NCI-H526 treated with DMSO at 0.1 percent for 48 hours (cell line): ENCODE measurements around the gene RGS19.

Experiments used
- DNase-seq: peaks from one replicate; lab custom pipeline; 2025; lab: John Stamatoyannopoulos, UW

RGS19 gene

DNA sequence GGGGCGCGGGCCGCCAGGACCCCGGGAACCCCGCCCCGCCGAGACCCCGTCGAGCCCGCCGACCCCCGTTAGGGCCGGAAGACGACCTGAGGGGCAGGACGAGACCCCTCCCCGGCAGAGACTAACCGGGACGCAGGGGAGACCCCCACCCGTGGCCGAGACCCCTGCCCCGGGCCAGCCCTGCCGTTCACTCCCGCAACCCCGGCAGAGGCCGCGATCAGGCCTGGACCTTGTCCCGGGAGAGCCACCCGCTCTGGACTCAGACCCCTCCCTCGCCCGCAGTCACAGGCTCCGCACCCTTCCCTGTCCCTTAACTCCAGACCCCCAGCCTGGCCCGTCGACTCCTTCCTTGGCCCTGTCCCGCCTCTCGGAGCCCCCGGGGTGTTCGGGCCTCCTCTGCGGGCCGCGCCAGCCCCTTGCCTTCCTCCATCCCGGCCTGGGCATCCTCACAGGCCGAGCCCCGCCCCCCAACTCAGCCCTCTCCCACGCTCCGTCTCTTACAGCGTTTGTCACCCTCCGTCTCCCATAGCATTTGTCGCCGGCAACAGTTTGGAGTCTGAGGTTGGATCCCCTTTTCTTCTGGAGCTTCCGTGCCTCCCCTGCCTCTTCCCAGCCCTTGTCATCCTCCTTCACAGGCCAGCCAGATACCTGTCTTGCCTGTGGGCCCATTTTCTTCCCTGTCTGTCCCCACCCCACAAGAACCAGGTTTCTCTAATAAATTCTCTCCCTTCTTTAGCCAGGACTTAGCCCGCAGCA, 15.8 kb downstream of the RGS19 start:
- DNase-seq: no peak

DNA sequence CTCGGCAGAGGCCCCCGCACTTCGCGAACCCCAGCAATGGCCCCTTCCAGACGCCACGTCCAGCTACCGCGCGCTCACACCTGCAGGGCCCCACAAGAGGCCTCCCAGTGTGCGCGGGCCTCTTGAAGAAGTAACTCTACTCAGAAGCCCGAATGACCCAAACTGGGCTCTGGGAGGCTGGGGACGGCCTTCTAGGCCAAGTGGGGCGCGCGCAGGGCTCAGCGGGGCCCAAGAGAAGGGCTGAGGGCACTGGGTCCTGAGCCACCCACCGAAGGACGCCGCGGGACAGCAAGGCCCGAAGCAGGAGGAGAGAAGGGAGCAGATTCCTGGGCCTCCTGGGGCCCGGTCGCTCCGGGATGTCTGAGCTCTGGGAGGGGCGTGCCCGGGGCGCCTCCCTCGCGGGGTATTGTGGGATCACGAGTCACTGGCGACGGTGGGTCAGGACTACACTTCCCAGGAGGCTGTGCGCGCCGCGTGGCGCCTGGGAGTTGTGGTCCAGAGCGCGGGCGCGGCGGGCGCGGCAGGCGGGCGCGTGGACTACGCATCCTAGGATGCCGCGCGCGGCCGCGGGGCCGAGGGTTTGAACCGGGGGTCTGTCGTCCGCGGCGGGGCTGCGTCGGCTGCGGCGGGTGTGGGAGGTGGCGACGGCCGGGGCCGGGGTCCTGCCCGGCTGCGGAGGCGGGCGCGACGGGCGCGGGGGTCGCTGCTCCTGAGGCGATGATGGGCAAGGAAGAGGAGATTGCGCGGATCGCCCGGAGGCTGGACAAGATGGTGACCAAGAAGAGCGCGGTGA, 16.5 kb downstream of the RGS19 start, which contains the start of gene TCEA2:
Gene TCEA2, plus strand, starts transcription at position 603 of the 793 bp plus-strand sequence. Its CDS starts 115 bp downstream, at position 718.
- peak; percentile 93 for DNase-seq

DNA sequence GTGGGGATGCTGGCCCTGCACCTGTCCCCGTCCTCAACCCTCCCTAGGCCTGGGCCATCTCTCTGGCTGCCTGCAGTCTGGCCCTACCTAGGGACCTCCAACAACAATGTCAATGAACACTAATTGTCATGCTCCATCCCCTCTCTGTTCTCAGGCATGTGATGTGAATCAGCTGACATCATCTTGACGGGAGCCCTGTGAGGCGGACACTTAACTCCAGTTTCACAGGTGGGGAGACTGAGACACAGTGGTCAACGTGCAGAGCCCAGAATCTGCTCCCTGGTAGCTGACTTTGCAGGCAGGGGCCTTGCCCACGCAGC, 17.1 kb downstream of the RGS19 start:
- DNase-seq: no peak

DNA sequence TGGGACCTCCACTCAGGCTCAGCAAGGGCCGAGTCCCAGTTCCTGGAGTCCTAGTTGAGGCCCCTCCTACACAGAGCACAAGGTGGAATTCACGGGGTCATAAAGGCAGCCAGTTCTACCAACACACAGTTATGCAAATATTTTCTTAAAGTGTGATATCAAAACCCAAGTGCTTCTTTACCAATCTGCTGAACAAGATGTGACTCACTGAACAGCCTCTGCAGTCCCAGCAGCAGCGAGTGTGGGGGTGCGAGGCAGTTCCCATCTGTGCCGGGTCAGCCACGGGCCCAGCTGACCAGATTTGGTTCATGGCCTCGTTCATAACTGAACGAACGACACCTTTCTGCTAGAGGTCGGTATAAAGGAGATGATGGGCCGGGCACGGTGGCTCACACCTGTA, 20.8 kb downstream of the RGS19 start:
- no peak for DNase-seq

DNA sequence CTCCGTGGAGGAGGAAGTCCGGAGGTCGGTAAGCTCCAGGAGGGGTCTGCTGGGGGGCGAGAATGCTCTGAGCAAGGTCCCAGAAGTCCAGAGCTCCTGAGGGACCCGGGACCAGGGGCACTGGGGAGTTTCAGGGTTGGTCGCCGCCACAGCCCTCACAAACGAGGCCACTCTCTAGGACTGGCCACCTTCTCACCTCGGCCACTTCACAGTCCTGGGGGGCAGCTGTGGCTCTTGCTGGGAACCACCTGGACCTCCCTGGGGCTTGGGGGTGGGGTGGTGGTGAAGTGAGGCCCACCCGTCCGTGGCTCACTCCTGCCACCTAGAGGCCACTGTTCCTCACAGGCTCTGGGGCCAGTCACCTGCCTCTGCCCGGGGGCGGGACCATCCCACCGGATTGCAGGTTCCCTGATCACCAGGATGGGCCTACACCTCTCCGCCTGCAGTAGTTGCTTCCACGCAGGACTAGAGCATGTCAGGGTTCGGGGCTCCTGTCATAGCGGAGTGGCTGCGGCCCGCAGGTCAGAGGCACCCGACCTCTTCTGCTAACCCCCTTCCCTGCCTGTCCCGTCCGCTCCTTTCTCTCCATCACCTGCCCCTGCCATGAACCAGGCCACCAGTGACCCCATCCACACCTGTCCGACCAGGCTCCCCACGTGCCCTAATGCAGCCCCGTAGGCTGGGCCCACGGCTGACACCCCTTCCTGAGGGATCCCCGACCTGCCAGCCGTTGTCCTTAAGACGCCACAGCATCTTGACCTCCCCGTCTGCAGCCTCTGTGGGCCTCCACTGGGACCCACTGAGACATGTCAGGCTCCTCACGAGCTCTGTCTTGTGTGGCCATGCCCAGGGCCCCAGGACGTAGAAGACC, 21.5 kb downstream of the RGS19 start:
- DNase-seq: peak; percentile 27

DNA sequence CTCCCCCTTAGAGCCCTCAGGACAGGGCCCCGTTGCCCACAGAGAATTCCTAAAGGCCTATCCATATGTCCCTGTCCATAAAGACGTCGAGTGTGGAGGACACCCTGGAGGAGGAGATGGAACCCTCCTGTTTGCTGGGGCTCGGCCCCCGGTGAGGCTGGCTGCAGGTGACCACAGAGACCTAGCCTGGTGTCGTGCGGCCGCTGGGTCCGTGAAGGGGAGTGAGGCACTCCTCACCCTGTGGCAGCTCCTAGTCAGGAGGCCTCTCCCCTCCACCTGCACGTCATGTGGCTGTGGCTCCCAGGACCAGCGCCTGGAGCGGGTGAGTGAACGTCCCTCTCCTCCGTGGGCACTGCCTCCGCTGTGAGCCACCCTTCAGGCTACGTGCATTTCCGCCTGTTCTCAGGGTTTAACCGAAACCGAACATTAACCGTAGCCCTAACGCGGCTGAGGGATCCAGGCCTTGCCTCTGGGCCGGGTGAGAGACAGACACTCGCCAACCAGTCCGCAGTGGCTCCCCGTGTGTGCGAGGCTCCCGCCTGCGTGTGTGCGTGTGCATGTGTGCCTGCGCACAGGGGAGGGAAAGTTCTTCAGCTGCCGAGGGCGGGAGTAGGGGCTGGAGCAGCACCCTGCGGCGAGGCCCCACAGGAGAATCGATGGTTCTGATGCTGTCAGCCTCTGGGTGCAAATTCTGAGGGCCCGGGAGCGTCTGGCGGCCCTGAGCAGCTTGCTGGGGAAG, 22.3 kb downstream of the RGS19 start:
- no peak for DNase-seq

DNA sequence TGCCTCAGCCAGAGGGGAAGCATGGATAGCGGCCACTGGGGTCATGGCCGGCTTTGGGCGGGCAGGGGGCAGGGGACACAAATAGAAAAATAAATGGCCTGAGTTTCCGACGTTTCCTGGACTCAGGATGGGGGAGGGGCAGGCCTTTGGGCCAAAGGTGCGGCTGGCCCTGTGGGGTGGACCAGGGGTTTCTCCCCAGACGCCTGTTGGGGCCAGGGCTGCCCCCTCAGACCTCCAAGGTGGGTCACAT, 22.8 kb downstream of the RGS19 start:
- no peak for DNase-seq

DNA sequence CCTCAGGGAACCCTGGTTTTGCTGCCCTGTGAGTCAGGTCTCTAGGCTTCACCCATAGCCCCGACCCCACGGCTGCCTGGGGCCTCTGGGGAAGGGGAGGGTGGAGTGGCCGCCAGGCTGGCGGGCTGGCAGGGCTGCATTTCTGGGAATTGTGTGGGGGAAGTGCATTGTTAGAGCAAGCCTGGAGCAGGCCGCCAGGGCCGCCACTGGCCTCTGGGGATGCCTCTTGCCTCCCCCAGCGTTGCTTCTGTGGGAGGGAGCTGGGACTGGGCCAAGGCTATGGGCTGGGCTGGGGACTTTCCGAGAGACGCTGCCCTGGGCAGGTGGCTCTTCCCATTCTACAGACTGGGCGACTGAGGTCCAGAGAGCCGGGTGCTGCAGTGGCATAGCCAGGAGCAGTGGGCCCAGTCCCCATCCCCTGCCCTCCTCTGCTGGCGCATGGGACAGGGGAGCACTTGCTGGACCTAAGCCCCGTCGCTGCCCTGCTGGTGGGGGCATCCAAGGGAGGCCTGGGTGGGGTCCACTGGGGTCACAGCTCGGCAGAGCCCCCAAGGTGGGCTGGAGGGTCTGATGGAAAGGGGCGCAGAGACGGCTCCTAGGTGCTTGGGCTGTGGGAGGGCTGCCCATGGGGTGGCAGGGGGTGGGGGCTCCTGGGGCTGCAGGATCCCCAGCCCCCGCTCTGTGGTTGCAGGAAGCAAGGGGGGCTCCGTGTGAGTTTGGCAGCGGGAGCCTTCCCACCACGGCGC, 23.3 kb downstream of the RGS19 start:
- no peak for DNase-seq

DNA sequence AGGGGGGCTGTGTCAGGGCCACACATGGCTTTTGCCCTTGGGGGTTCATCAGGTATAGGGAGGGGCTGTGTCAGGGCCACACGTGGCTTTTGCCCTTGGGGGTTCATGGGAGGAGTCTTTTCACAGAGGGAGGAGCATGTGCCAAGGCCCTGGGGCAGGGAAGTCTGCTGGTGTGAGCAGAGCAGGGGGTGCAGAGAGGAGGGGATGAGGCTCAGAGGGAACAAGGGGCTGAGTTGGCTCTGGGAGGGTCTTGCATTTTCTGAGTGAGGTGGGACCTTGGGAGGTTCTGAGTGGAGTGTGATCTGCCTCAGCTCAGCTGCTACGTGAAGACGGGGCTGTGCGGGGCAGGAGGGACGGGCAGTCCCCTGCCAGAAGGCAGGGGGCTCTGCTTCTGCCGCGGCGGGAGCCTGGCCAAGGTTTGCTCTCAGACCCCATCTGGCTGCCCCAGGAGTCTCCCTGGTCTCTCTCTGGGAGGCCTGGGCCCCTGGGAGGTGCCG, 23.9 kb downstream of the RGS19 start:
- DNase-seq: no peak

DNA sequence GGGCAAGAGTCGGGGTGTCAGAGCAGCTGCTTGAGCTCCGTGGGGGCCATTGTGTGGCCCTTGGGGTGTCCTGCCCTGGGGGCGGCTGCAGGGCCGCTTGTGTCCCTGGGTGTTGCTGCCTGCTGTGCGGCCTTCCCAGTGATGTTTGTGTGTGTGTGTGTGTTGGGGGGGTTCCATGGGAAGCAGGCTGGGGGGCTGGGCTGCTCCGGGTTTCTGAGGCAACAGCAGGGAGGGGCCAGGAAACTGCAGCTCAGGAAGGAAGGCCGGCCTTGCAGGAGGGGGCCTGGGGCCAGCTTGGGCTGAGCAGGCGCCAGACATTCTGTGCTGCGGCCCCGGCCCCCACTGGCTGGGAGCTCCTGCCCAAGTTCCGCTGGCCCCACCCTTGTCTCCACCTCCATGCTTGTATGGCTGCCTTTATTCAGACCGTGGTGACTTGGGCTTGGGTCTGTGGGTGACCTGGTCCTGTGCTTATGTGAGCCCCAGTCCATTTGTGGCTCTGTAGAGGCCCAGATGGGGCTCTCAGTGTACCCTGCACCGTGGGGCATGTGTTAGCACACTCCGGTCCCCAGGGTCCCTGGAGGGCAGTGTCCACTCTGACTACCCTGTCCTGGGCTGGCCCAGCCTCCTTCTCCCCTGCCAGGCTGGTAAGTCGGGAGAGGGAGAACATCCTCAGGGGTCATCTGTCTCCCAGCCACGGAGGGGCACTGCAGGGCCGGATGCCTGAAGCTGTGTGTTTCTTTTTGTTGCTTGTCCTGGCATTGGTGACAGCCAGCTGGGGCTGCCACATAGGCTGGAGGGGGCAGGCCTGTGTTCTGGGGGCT, 25.3 kb downstream of the RGS19 start:
- DNase-seq: no peak

DNA sequence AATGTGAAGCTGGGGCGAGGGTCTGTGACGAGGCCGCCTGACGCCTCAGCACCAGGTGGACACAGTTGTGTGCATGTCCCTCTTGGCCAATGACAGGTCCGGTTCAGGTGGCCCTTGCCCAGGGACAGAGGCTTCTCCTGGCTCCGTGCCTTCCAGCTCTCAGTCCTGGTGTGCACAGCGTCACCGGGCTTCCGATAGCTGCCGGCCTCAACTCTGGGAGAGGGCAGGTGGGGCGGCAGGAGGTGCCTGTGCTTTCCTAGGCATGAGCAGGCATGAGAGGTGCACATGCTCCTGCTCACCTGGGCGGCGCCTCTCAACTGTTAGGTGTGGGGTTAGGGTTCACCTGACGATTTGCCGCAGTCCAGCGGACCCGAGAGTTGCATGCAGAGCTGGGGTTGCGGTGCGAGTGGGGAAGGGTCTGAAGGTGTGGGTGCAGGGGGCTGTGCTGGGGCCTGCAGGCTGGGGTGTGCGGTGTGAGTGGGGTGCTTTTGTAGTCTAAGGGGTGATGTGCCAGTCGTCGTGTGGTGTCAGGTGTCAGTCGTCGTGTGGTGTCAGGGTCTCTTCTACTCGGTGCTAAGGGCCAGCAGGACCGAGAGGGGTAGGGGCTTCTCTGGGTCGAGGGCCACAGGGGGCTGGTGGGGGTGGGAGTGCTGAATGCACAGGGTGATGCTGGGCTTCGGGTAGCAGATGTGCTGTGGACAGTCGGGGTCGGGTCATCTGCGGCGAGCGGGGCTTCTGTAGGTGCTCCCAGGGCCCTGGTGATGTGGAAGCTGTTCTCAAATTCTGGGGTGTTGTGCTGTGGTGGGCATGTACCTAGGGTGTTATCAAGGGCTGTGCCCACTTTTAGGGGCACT, 26.1 kb downstream of the RGS19 start:
- DNase-seq: no peak

DNA sequence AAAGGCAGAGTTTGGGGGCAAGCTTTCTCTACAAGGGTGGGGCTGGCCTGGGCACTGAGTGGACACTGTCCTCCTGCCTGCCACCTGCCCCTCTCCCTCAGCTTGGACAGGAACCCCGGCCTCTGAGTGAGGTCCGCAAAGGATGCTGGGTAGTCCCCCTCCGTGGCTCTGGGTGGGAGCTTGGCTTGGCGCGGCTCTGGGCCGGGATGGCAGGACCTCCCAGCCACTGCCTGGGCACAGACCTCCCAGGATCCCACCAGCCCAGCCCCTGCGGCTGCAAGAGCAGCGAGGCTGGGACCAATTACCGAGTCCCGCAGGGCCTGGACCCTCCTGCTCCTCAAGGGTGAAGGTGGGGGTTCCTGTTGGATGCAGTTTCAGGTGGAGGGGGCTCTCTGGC, 27.0 kb downstream of the RGS19 start:
- no peak for DNase-seq

DNA sequence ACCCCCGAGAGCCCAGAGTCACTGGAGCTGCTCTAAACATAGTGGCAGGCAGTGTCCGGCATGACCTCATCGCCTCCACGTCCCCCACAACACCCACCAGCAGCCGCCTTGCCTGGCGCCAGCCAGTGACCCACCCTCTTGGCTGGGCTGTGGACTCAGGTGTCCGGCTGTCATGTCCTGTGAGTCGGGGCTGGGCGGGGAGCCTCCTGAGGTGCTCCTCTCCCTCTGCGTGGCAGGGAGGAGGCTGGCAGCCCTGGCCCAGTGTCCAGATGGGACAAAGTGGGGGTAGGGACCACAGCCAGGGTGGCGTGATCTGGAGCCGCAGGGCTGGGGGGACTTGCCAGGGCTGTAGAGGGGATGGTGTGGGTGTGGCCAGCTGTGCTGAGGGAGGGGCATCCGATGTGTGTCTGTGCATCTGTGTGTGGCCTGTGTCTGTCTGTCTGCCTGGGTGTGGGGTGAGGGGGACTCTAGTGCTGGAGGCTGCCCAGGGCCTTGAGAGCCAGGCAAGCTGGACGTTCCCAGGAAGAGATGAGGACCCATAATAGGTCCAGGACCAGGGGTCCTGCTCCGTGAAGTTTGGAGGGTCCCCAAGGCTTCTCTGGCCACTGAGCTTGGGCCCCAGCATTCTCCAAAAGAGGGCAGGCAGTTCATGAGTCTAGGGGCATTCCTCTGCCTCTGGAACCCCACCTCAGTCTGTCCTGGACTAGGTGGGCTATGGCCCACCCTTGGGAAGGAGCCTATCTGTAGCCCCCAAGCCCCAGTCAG, 27.6 kb downstream of the RGS19 start:
- no peak for DNase-seq

DNA sequence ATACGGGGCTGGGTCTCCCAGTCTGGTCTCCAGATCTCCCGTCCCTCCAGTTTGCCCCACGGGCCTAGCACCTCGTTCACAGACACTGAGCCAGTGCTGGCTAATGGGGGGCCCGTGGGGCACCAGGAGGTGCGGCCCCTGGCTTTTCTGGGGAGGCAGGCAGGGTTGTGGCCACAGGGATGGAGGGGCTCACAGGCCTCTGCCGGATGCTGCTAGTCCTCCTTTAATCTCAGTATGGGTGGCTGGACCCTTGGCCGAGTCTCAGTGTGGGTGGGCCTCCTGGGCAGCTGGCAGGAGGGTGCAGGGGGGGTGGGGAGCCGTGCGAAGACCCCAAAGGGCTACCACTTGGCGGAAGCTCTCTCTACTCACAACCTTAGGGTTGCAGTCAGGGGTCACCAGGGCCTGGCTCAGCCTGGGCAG, 28.3 kb downstream of the RGS19 start:
- no peak for DNase-seq

DNA sequence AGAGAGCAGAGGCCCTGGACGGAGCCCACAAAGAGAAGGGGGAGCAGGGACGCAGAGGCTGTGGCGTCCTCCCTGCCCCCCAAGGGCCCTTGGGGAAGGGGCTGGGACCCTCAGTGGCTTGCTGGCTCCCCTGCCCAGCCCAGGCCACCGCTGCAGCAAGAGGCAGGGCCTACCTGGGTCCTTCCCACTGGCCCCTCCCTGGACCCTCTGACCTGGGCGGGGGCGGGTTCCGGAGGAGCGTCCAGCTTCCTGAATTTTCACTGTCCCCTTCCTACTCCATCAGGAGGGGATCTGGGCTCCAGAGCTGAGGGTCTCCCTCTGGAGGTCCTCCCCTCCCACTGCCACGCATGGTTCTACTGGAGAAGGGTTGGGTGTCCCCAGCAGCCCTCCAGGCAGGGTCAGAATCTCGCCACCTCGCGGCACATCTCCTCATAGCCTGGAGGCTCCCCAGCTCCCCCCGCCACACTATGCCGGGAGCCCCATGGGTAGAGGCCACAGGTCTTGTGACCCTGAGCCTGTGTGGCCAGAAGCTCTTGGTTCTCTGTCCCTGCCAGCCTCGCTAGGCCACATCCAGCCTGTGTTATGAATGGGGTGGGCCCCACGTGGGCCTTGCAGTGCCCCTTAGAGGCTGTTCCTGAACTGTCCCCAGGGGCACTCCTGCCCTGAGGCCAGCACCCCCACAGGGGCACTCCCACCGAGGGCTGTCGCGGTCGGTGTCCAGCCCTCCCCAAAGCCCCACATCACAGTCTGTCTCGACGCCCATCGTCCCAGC, 28.9 kb downstream of the RGS19 start:
- DNase-seq: no peak

DNA sequence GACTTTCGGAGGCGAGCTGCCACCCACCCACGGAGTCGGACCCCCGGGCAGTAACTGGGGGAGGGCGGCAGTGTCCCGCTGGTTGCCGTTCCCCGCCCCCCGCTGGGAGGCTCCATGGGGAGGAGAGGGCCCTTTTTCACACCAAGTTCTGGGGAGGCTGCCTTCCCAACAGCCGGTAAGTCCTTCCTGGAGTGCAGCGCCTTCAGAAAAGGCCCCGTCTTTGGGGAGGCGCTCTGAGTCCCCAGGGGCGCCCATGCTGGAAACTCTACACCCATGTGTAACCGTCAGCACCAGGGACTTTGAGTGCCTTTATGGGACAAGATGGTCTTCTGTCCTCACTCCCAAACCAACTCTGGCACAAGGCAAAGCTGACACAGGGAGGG, 29.4 kb downstream of the RGS19 start:
- DNase-seq: no peak

DNA sequence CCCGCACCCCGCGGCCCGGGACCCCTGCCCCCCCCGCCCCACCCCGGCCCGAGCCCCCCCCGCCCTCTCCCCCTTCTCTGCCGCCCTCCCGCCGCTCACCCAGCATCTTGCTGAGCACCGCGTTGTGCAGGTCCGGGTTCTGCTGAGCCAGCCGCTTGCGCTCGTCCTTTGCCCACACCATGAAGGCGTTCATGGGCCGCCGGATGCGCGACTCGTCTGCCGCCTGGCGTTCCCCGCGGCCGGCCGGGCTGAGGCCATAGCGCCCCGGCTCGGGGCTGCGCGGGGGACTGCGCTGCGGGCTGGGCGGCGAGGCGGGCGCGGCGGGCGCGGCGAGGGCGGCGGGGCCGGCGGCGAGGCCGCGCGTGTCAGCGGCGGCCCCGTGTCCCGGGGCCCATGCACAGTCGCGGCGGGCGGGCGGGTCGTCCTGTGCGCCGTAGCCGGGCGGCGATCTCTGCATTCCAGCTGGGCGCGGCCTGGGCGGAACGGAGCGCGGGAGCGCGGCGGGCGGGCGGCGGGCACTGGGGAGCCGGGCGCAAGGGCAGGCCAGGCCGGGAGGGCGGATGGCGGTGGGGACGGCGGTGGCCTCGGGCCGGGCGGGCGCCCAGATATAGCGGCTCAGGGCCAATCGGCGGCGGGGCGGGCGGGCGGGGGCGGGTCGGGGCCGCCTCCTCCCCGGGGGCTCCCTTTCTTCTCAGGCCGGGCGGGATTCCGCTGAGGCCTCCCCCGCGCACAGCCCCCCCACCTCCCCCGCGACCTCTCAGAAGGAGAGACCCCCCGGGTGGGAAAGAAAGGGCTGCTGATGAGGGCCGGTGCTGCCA, 30.0 kb downstream of the RGS19 start, which contains the start of gene SOX18:
Gene SOX18, minus strand, starts transcription at position 580 of the 818 bp plus-strand sequence. Its CDS starts 123 bp downstream, at position 457.
- DNase-seq: no peak
